ENCODE measurements around the gene LAD1.

The LAD1 gene

GRCh38 chr1:201418461-201418860, 19.3 kb upstream of the LAD1 start:
- no peak for DNase-seq

- DNase-seq: no peak
These were observed 15.1 kb upstream of the LAD1 start for GRCh38 chr1:201414051-201414738.

- DNase-seq: no peak
These were observed 12.2 kb upstream of the LAD1 start for GRCh38 chr1:201411292-201411691.

- no peak for DNase-seq
These were observed 10.3 kb upstream of the LAD1 start for GRCh38 chr1:201409440-201409839.

GRCh38 chr1:201408834-201409200, 9.7 kb upstream of the LAD1 start:
- DNase-seq: no peak

- peak; percentile 93 for DNase-seq
These were observed 9.2 kb upstream of the LAD1 start for GRCh38 chr1:201408176-201408833.

GRCh38 chr1:201406831-201407406, 7.8 kb upstream of the LAD1 start:
- no peak for DNase-seq

GRCh38 chr1:201405484-201405831, 6.3 kb upstream of the LAD1 start:
- DNase-seq: no peak

GRCh38 chr1:201404722-201405483, 5.8 kb upstream of the LAD1 start:
- no peak for DNase-seq

GRCh38 chr1:201404055-201404454, 4.9 kb upstream of the LAD1 start:
- no peak for DNase-seq

- no peak for DNase-seq
These were observed 4.2 kb upstream of the LAD1 start for GRCh38 chr1:201403359-201403758.

- DNase-seq: no peak
These were observed 2.6 kb upstream of the LAD1 start for GRCh38 chr1:201401700-201402099.

- no peak for DNase-seq
These were observed 1.7 kb upstream of the LAD1 start for GRCh38 chr1:201400852-201401230.

- DNase-seq: no peak
These were observed 1.2 kb upstream of the LAD1 start for GRCh38 chr1:201400212-201400851.

- no peak for DNase-seq
These were observed 415 bp upstream of the LAD1 start for GRCh38 chr1:201399352-201400126.

- DNase-seq: no peak
These were observed 1.4 kb downstream of the LAD1 start for GRCh38 chr1:201397675-201398074.

GRCh38 chr1:201396861-201397464, 2.2 kb downstream of the LAD1 start:
- no peak for DNase-seq

GRCh38 chr1:201395936-201396335, 3.2 kb downstream of the LAD1 start:
- DNase-seq: no peak

- no peak for DNase-seq
These were observed 4.5 kb downstream of the LAD1 start for GRCh38 chr1:201394591-201394990.

GRCh38 chr1:201393076-201393475, 6.0 kb downstream of the LAD1 start:
- no peak for DNase-seq

GRCh38 chr1:201391651-201392511, 7.2 kb downstream of the LAD1 start:
- no peak for DNase-seq

Data from stimulated activated CD8-positive, alpha-beta memory T cell treated with anti-CD3 and anti-CD28 coated beads, Interleukin-4, amount 100 ng/mL, for 48 hours (primary cell).